Body of pancreas (tissue), 4 donors: ENCODE data around the gene VTI1B. TPM values are rescaled to one million over a fixed set of nuclear protein-coding genes. Genes with fewer than 3 reads are reported as not detected.

Source experiments
- ATAC-seq: fragments of 150-250 bp; one replicate; pipeline ENCODE4 v1.9.1; 2016
- DNase-seq, 4 donors: peaks; one replicate each; pipeline ENCODE4 v3.0.0-alpha.2; 2019
- H3K27ac ChIP-seq, 4 donors: fragments of 200-600 bp; sonication (generic); 1 replicate in 3 of 4; 2 replicates in 1 of 4; pipeline versions ENCODE4 v1.5.1 to v1.6.1; 2016 to 2019; ENCODE audit warnings: mild to moderate bottlenecking in 1 of 4, mixed read lengths in 1 of 4, moderate library complexity in 1 of 4
- H3K27me3 ChIP-seq, 2 donors: fragments of 200-600 bp; sonication (generic); one replicate each; pipeline ENCODE4 v1.6.0; 2016; ENCODE audit warnings: mild to moderate bottlenecking in 1 of 2
- H3K36me3 ChIP-seq, 2 donors: fragments of 200-600 bp; sonication (generic); replicated peaks in 1 of 2; 2 replicates each; pipeline ENCODE4 v1.5.1; 2016; ENCODE audit warnings: low read depth in 2 of 2; ENCODE audit not compliant: insufficient read depth in 1 of 2
- H3K4me1 ChIP-seq: fragments of 200-600 bp; sonication (generic); one replicate; pipeline ENCODE4 v1.6.0; 2016
- H3K4me3 ChIP-seq, 2 donors: fragments of 200-600 bp; sonication (generic); 1 replicate in 1 of 2; 2 replicates in 1 of 2; pipeline ENCODE4 v1.5.1; 2016 to 2019
- H3K9me3 ChIP-seq, 3 donors: fragments of 200-600 bp; sonication (generic); 1 replicate in 2 of 3; 2 replicates in 1 of 3; pipeline ENCODE4 v1.5.1; 2016
- POLR2A ChIP-seq, 3 donors: fragments of 450-650 bp; IDR thresholded peaks; one replicate each; pipeline ENCODE4 v1.6.1; 2016; ENCODE audit warnings: antibody characterized with exemption in 3 of 3, mild to moderate bottlenecking in 2 of 3
- WGBS, 2 donors: methylation state at CpG; one replicate each; pipeline ENCODE4 v1.1.5; 2017; 5-methylcytosine and 5-hydroxymethylcytosine counted together
- intact Hi-C: fragments of 100-400 bp; cut with DNase I; formaldehyde crosslinking; loops from one replicate; pipeline ENCODE4 v1.15.1; 2023
- total RNA-seq, 2 donors: library from RNA; depleted of rRNA; stranded (reverse); fragments of >200 nt; gene quantifications; one replicate each; pipeline ENCODE4 v1.1.0, GENCODE V29; 2016
- TF ChIP-seq, protein P1 (sequence below), 7 experiments: fragments of 450-650 bp in 4 of 7; fragments of 200-600 bp in 3 of 7; sonication (generic) in 3 of 7; IDR thresholded peaks; one replicate each; pipeline ENCODE4 v1.5.1; 2016 to 2019; ENCODE audit warnings: antibody characterized with exemption in 7 of 7

The VTI1B gene
- total RNA-seq, 2 donors from 2014 or later = 24.4 to 41.2 TPM

DNA sequence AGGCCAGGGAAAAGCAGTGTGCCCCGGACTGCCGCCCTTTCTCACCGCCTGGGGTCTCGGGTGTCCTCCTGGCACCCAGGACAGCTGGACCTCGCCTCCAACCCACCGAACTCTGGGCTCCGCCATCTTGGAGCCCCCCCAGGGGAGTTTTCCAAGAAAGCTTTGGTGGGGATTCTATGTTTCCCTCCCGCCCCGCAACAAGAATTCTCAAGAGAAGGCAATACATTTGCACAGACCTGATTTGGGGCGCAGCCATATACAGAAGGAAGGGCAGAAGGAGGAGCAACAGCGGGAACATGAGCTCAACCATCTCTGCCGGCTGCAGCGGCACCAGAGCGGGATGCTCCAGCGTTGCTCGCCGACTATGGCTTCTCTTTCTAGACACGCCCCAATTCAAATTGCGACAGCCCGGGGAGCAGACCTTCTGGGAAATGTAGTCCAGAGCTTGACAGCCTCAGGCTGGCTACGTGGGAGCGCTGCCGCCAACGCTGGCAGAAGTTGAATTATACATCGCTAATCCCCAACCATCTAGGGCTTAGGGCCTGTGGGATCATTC lies 21.0 kb upstream of the VTI1B start, which contains the start of gene RDH11:
RDH11 (minus strand) TSS at position 371 of the 556 bp plus-strand sequence; CDS start at position 310, 61 bp downstream.
- H3K4me1 ChIP-seq = peaks cover 6% of the 10 kb centered on the region
- TF ChIP-seq, protein P1, sequence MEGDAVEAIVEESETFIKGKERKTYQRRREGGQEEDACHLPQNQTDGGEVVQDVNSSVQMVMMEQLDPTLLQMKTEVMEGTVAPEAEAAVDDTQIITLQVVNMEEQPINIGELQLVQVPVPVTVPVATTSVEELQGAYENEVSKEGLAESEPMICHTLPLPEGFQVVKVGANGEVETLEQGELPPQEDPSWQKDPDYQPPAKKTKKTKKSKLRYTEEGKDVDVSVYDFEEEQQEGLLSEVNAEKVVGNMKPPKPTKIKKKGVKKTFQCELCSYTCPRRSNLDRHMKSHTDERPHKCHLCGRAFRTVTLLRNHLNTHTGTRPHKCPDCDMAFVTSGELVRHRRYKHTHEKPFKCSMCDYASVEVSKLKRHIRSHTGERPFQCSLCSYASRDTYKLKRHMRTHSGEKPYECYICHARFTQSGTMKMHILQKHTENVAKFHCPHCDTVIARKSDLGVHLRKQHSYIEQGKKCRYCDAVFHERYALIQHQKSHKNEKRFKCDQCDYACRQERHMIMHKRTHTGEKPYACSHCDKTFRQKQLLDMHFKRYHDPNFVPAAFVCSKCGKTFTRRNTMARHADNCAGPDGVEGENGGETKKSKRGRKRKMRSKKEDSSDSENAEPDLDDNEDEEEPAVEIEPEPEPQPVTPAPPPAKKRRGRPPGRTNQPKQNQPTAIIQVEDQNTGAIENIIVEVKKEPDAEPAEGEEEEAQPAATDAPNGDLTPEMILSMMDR (IDR thresholded peaks at IDR 0.05) = no peak
- peak; percentile 66 to 91 (median 90) for TF ChIP-seq POLR2A (IDR thresholded peaks at IDR 0.05)
- no peaks in the 10 kb centered on the region for H3K27me3 ChIP-seq
- peak within 1 kb of the TSS; percentile 47 to 75 for H3K4me3 ChIP-seq
- DNase-seq (peak; percentile 85 to 91 (median 88)), ATAC-seq (peak; percentile 95)
- intact Hi-C loops = no loop called here
- H3K36me3 ChIP-seq = no peaks in the 10 kb centered on the region
- peak within 1 kb of the TSS; percentile 85 to 88 (median 86) for H3K27ac ChIP-seq
- WGBS, 2 donors = 0% methylated on average over 21 to 25 of the region's 25 CpGs
- no peaks in the 10 kb centered on the region for H3K9me3 ChIP-seq

DNA sequence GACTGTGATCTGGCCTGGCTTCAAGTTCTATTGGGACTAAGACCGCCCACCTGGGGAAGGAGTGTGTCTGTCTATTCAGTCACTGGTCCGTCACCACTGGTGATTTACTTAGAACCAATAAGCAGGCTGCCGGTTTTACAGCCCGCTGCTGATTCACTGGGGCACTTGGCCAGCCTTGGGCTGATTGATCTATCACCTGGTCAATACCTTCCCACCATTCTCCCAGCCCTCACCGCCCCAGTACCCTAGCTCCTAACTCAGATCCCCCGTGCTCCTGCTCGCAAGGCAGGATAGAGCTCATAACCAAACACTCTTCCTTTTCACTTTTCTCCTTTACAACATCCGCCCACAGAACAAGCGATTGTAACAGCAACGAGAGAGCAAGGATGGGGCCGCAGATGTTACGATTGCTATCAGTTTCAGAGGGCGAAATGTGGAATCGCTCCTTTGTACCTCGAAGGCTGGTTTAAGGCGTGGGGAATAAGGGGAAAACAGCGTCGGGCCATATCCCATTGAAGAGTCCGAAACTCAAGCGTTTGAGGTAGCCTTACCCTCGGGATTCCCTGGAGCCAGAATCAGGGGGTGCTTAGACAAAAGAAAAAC lies 20.5 kb upstream of the VTI1B start:
- DNase-seq (peak; percentile 85 to 94 (median 92)), ATAC-seq (peak; percentile 92)
- no peak for TF ChIP-seq POLR2A (IDR thresholded peaks at IDR 0.05)
- TF ChIP-seq, protein P1 (IDR thresholded peaks at IDR 0.05) = no peak
- 1% methylated on average over 21 of the region's 21 CpGs for WGBS, 2 donors
- Histone ChIP-seq H3K27me3 (no peaks in the 10 kb centered on the region), H3K9me3 (no peaks in the 10 kb centered on the region), H3K27ac (peak overlapping the region; percentile 85 to 88 (median 86)), H3K4me1 (peaks cover 6% of the 10 kb centered on the region), H3K4me3 (peak overlapping the region; percentile 47 to 75), H3K36me3 (peaks cover 0 to 2% of the 10 kb centered on the region in 2 donors)
- intact Hi-C loops = no loop called here

DNA sequence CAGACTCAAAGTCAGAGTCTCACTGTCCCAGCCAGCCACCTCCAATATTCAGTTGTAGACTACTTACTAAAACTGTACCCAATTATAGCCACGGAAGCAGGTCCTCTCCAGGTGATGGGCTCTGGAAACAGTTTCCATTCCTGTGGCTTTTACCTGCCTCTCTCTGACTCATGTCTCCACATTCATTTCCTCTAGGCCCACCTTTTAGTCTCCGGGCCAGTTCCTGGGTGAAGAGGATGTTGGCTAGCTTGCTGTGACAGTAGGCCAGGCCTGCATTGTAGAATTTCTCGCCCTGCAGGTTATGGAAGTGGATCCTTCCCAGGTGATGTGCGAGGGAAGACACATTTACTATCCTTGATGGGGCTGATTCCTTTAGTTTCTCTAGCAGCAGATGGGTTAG lies 15.6 kb upstream of the VTI1B start:
- ATAC-seq (no peak), DNase-seq (no peak)
- no peak for TF ChIP-seq POLR2A (IDR thresholded peaks at IDR 0.05)
- TF ChIP-seq, protein P1 (IDR thresholded peaks at IDR 0.05) = no peak
- H3K27me3 ChIP-seq = no peaks in the 10 kb centered on the region
- intact Hi-C loops = no loop called here
- H3K4me1 ChIP-seq = peaks cover 6% of the 10 kb centered on the region
- peaks cover 0 to 9% of the 10 kb centered on the region in 2 donors for H3K36me3 ChIP-seq
- no peak overlapping the region for H3K4me3 ChIP-seq
- no peak overlapping the region for H3K27ac ChIP-seq
- whole genome bisulfite sequencing, 2 donors = 95 to 96% methylated on average over 4 of the region's 4 CpGs
- no peaks in the 10 kb centered on the region for H3K9me3 ChIP-seq

DNA sequence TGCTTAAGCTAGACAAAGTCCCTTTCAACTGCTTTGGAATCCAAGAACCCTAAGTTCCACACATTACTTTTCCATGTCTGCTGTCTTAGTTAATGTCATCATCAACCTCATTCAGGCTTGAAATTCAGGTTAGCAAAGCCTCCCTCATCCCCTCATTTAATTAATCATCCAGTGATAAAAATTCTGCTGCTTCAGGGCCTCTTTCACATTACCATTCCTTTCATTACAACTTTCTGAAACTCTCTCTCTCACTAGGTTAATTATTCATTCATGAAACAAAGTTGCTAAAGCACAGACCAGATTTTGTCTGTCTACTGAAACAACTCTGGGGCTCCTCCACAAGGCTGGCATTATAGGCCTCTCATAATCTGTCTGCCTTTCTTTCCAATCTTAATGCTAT lies 9.4 kb upstream of the VTI1B start:
- H3K36me3 ChIP-seq = no peaks in the 10 kb centered on the region
- TF ChIP-seq POLR2A (IDR thresholded peaks at IDR 0.05) = no peak
- TF ChIP-seq, protein P1 (IDR thresholded peaks at IDR 0.05) = no peak

More for the DNA sequence above, 9.4 kb upstream of the VTI1B start:
- ATAC-seq (no peak), DNase-seq (no peak)
- Histone ChIP-seq H3K4me1 (no peaks in the 10 kb centered on the region), H3K4me3 (no peak overlapping the region), H3K27me3 (no peaks in the 10 kb centered on the region), H3K9me3 (no peaks in the 10 kb centered on the region), H3K27ac (peak overlapping the region in 1 of 4 donors; percentile 11)
- intact Hi-C loops = no loop called here
